ENCODE data around the gene GRIPAP1.
"Not testable (repeated sequence)": the region's sequence is repeated elsewhere in the genome, so short reads cannot be mapped to it uniquely, and the experiment has no call there.

Gene GRIPAP1

DNA sequence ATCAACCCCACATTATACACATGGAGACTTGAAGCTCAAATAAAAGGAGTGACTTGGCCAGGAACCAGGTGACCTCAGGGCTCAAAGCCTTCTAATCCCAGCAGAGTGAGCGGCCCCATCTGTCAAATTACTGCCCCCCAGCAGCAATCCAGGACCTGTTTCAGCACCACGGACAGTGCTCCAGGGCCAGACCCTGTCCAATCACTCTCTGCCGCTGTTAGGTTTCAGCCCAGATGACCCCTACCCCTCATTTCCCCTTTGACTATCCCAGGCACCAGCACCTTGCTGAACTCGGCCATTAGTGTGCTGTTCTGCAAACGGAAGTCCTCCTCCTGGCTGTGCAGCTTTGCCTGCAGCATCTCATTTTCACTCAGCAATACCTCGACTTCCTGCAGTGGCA lies 5.1 kb downstream of the GRIPAP1 start:
- no peak for DNase-seq (ENCODE audit: low read depth in 2 of 2)

DNA sequence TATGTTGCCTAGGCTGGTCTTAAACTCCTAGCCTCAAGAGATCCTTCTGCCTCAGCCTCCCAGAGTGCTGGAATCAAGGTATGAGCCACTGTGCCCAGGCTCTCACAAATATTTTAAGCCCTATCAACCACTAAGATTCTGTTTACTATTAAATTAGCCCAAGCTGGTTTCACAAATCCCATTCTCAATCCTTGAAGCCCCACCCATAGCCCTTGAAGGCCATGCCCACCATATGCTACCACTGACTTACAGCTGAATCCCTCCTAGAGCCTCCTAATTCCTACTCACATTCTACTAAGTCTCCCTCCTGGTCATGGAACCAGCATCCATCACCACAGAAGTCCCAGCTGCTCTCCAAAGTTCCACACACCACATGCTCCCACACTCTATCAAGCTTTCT lies 9.7 kb downstream of the GRIPAP1 start:
- DNase-seq (ENCODE audit: low read depth in 2 of 2), result no peak

DNA sequence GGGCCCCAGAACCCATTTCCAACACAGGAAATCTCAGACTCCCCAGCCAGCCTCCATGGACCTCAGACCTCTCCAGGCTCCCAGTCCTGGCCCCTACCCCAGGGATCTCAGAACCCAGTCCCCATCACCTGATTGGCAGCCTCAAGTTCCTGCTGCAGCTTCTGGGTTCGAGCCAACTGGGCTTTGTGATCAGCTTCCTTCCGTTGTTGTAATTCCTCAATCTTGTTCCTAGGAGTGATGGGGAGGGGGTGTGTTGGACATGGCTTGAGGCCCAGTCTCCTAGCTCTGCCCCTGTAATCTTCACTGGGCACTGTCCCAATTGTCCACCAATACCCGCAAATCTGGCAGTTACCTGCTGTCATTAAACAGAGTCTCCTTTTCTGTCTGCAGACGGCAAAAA lies 12.6 kb downstream of the GRIPAP1 start:
- no peak for DNase-seq (ENCODE audit: low read depth in 2 of 2)

DNA sequence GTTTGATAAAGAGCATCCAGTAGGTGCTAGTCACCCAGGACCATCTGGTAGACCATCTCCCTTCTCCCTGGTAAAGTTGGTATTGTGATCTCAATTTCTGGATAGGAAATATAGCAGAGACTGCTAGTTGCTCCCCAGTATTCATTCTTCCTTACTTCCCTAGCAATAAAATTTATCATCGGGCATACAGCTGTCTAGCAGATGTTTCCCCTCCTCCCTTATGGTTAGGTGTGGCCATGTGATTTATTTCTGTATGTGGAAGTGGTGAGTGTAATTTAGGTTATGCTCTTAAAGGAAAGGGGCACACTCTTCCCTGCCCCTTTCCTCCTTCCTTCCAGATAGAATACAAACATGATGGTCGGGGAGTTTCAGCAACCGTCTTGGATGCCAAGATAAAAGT lies 18.2 kb downstream of the GRIPAP1 start:
- no peak for DNase-seq (ENCODE audit: low read depth in 2 of 2)

DNA sequence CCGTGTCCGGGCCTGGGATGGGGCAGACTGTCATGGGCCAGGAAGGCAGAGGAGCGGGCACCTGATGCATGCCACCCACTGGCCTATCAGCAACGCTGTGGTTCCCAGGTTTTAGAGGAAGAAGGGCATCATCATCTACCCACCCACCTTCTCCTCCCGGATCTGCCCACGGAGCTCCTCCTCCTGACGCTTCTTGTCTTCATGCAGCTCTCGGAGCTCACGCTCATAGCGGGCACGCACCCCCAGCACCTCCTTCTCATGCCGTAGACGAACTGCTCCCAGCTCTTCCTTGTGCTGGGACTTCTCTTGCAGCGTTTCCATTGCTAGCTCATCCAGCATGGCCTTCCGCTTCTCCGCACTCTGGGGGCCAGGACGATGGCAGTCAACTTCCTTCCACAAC lies 19.0 kb downstream of the GRIPAP1 start:
- DNase-seq (ENCODE audit: low read depth in 2 of 2), result no peak

DNA sequence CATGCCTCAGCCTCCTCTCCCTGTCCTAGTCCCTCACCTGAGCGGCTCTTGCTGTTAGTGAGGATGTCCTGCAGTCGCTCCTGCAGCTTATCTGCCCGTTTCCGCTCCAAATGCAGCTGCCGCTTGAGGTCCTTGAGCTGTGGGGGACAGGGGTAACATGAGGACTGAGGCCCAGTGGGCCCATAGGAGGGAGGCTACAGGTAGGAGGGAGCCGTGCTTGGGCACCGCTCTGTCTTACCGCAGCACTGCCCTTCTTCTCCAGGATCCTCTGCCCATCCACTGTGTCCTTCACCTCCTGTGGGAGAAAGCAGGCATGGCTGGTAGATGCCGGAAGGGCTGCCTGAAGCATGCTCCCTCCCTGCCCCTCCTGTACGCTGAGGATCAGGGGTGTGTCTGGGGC lies 20.9 kb downstream of the GRIPAP1 start:
- DNase-seq (ENCODE audit: low read depth in 2 of 2), result no peak

DNA sequence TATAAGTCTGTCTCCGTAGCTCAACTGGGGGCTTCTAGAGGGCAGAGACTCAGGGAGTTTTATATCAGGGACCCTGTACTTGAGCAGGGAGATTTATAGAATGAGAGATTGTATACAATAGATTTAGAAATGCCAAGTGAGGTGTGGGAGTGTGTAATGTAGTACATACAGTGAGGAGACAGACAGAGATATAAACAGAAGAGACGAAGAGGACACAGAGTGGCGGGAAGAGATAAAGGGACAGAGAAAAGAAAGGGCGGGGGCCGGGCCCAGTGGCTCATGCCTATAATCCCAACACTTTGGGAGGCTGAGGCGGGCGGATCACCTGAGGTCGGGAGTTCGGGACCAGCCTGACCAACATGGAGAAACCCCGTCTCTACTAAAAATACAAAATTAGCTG lies 21.7 kb downstream of the GRIPAP1 start:
- DNase-seq (ENCODE audit: low read depth in 2 of 2), result not testable (repeated sequence)

DNA sequence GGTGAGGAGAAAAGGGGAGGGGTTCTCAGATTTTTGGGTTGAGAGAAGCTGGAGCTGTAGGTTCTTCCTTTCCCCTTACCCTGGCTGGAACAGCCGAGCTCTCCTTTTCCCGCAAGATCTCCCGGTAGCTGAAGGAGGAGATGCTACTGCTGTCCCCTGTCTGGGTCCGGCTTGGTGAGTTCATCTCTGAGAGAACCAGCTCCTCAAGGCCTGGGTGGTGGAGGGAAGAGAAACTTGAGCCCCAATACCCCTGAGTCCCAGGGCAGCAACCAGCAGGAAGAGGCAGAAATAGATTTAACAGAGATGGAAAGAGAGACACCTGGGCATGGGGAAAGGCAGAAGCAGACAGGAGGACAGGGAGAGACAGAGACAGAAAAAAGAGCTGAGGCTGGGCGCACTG lies 23.8 kb downstream of the GRIPAP1 start:
- no peak for DNase-seq (ENCODE audit: low read depth in 2 of 2)

DNA sequence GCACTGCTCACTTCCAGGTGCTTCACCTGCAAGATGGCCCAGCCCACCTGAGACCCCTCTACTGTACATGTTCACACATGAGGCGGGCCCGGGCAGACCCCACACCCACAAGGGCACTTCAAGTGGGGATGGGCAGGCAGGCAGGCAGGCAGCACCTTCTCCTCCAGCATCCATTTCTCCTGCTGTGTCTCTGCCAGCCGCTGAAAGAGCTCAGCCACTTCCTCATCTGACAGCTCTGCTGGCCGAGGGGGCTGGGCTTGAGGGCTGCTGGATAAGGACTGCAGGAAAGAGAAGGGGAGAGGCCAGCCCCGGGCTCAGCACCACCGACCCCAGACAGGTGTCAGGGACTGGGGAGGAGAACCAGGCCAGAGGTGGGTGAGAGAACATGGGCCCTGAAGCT lies 26.0 kb downstream of the GRIPAP1 start:
- DNase-seq (ENCODE audit: low read depth in 2 of 2), result no peak

DNA sequence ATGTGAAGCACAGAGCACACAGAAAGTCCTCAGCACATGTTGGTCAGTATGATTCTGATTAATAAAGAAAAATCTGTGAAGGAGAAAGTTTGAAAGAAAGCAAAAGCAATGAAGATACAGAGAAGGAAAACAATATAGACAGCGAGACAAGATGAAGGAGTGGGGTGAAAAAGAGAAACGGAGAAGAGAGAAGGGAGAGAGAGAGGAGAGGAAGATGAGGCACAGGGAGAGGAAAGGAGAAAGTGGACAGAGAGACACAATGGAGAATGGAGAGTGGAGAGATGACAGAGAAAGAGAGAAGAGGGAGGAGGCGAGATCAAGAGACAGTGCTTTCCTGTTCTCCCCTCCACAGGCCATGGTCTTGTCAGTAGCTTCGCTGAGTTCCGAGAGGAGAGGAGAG lies 26.5 kb downstream of the GRIPAP1 start:
- no peak for DNase-seq (ENCODE audit: low read depth in 2 of 2)

DNA sequence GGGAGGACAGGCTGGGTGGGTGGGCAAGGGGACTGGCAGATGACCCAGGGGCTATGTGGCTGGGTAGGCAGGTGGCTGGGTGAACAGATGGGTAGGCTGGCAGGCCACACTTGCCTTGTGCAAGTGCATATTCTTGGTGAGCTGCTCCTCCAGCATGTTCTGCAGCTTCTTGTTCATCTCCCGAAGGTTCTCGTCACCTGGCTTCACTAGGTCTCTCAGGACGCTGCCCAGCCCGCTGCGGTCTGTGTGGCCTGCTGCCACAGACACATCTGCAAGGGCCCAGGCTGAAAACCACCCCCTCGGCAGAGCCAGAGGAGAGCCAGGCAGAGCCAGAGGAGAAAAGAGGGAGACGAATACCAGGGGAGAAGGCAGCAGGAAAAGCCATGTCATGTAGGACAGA lies 27.0 kb downstream of the GRIPAP1 start:
- no peak for DNase-seq (ENCODE audit: low read depth in 2 of 2)

DNA sequence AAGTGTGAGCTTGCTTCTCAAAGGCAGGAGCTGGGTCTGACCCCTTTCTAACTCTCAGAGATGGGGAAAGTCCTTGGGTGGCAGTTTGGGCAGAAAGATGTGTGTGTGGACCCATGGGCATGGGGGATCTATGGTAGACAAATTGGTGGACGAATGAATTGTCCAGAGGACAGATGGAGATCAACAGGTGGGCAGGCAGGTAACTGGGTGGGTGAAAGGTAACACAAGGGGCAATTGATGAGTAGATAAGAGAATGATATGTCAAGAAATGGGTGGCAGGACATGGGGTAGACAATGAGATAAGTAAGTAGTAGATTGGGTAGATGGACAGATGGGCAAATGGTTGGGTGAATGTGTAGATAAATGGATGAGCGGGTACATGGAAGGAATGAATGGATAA lies 27.5 kb downstream of the GRIPAP1 start:
- DNase-seq (ENCODE audit: low read depth in 2 of 2), result no peak

DNA sequence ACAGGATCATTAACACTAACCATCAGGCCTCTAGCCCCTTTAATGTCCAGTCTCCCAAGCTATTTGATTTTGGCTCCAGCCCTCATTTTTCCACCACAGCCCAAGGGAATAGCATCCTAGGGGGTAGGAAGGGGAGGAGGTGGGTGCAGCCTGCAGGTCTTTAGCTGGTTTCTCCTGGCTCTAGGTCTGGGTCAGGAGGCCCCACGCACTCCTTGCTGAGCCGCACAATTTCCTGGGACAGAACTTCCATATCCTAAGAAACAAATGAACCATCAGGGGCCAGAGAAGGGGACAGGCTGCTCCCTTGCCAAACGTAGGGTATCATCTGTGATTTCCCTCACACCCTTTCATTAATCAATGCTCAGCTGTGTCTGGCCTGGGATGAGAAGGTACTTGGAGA lies 28.0 kb downstream of the GRIPAP1 start:
- no peak for DNase-seq (ENCODE audit: low read depth in 2 of 2)

DNA sequence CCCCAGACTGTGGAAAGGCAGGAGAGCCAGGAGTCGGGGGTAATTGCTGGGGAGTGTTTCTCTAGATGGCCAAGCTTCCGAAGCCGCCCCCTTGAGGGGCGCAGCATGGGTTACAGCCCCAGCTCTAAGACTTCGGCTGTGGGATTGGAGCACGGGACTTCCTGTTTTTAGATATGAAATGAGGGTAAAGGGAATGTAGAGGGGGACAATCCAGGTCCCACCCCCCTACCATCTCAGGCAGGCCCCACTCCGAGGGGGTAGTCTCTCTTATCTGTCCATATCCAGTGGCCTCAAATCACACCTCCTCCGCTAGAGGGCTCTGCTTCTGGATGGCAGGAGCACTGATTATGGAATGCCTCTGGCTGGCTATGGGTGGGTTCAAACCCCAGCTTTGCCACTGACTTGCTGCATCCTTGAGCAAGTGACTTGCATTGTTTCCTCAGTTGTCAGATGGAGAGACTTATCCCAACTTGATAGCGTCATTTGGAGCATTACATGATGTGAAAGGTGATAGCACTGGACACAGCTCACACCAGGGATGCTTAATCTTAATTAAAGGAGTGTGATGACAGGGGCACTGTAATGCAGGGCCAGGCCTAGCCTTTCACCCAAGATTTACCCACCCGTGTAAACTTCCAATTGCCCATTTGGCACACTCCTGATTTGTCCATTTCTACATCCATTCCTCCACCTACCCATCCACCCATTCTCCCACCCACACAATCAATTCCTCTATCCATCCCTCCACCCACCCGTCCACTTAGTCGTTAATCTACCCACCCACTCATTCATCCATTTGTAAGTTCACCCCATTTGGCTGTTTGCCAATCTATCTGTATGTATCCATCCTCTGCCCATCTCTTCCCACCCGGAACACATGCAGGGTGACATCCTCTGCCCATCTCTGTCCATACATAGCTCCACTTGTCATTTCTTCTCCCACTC lies 29.6 kb downstream of the GRIPAP1 start:
- no peak for DNase-seq (ENCODE audit: low read depth in 2 of 2)

DNA sequence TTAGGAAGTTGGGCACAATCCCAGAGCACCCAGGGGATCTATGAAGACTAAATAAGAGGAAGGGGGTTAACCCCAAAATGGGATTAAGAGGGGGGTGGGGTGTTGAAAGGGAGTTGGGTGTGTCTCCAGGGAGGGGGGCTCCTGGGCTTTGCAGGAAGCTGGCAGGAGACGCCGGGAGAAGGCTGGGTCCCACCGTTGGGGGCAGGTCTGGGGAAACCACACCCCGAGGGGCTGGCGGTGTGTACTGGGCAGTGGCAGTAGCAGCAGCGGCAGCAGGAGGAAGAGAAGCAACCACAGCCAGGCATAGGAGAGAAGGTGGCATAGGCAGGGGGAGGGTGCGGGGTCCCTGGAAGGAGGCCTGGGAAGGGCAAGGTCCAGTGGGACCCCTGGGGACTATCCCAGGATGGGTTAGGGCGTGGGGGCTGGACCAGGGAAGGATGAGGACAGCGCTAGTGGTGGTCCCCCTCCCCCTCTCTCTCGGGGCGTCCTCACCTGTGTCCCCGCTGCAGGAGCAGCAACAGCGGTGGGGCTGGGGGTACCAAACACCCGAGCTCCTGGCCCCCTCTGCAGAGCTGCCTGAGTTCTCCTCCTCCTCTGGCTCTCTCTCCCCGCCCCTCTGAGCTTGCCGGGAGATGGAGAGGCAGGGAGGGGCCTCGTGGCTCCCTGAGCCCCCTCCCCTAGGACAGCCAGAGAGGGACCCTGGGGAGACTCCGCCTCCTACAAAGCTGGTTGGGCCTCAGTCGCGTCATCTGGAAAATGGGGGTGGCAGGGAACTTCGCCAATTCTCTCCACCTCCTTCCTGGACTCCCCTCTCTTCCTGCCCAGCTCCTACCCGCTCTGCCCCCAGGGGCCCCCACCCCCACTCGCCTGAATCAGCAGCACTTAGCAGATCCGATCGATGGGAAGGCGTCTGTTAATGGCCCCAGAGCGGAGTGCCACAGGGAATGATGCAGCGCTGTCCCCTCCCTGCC lies 30.5 kb downstream of the GRIPAP1 start, which contains the start of gene KCND1:
KCND1 (minus strand) TSS at position 596 of the 971 bp plus-strand sequence. CDS start 1,573 bp downstream, outside the sequence.
- no peak for DNase-seq (ENCODE audit: low read depth in 2 of 2)

DNA sequence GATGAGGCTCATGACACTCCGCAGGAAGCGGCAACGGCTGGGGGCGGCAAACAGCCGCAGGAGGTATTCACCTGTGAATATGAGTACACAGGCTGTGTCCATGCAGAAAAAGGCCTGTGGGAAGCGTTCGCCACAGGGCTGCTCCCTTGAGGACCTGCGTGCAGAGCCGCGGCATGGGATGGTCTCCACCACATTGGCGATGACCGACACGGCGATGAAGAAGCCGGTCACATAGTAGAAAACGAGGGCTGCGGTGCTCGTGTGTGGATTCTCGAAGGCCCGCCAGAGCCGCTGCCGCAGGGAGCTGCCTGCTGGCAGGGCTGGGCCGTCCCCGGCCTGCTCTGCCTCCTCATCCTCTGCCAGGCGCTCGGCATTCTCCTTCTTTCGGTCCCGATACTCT lies 32.6 kb downstream of the GRIPAP1 start:
- no peak for DNase-seq (ENCODE audit: low read depth in 2 of 2)

DNA sequence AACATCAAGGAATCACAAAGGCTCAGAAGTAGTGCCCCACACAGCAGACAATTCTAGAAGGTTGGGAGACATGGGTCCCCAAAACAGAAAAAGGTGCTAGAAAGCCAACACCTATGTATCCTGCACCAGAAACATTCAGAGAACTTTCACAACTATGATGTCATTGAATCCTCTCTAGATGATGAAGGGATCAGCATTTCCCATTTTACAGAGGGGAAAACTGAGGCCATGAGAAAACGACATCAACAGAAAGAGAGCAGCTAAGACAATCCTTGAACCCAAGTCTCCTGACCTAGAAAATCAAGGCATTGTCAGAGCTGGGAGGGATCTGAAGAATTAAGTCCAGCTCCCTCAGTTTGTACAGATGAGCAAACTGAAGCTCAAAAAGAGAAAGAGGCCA lies 33.7 kb downstream of the GRIPAP1 start:
- no peak for DNase-seq (ENCODE audit: low read depth in 2 of 2)

DNA sequence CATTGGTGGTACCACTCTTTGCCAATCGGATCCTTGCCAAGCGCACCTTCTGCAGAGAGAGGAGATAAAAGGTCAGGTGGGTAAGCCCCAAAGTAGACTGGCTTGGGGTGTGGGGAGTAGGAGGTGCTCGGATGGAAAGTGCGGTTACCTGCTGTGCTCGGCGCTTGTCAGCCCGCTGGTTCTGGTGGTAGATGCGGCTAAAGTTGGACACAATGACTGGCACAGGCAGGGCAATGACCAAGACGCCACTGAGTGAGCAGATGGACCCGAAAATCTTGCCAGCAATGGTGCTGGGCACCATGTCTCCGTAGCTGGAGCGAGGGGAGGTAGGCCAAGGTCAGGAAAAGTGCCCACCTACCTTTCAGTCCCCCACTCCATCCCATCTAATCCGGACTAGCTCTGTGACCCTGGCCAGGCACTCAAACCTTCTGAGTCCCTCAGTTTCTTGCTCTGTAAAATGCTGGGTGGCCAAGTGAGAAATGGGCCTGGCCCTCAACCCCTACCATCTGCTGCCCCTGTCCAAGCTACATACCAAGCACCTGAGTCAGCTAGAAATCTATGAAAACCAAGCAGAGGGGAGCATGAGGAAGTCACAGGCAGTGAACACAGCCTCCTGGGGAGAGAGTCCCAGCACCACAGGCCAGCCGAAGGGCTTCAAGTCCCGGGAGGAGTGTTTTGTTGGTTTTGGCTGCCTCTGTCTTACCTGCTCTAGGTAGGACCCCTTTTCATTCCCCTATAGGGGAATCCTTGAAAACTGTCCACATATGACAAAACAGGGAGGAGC lies 35.1 kb downstream of the GRIPAP1 start:
- DNase-seq (ENCODE audit: low read depth in 2 of 2), result no peak

DNA sequence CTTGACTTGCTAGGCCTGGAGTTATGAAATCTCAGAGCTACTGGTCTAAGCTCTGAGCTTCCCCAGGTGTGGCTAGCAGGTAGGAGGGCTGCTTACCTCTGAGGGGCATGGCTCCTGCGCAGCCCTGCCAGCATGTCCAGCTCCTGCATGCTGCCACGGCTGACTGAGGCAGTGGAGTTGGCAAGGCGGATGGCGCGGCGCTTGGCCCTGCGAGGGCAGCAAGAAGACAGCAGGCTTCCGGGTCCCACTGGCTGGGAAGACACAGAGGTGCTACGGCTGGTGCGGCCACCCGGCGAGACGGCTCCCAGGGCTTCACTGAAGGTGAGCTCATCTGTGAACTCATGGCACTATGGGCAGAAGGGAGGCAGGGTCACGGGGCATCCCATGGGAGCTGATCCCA lies 36.1 kb downstream of the GRIPAP1 start:
- DNase-seq (ENCODE audit: low read depth in 2 of 2), result no peak

DNA sequence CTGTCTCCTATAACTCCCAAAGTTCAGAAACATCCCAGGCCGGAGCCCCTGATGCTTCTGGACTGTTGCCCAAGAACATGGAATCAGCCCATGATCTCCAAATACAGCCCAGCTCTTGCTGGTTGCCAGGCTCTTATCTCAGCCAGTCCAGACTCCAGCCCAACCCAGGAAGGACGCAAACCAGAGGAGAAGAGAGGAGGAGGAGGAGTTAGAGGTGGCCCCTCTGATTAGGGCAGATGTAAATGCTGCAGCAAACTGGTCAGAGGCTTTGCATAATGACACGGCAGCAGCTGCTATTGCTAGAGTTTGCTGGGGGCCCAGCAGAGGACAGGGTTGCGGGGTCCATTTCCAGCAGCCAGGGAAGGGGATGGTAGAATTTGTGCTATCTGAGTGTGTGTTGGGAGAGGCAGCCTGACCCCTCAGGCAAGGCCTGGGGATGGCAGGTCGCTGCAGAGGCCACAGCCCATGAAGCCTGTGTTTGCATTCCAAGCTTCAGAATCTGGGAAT lies 40.4 kb downstream of the GRIPAP1 start:
- no peak for DNase-seq (ENCODE audit: low read depth in 2 of 2)

DNA sequence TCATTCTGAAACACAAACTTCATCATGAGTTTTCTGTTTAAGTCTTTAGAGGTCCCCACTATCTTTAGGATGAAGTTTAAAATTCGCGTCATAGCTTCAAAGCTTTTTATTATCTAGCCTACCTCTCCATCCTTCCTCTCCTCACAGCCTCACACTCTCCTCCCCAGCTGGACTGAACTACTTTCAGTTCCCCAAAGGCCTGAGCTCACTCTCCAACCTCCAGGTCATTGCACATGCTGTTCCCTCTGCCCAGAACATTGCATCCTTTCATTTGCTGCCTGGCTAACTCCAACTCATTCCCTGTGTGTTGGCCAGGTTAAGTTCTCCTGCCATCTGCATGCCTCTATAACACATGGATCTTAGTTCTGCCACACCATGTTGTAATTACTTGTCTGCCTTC lies 41.8 kb downstream of the GRIPAP1 start:
- no peak for DNase-seq (ENCODE audit: low read depth in 2 of 2)

Measured in stimulated activated CD4-positive, alpha-beta T cell treated with anti-CD3 and anti-CD28 coated beads, Interleukin-4, amount 100 ng/mL, for 48 hours (primary cell).